HG02798 (cell line): ENCODE results near the gene CD79A.
"Not testable (repeated sequence)": the region's sequence is repeated elsewhere in the genome, so short reads cannot be mapped to it uniquely, and the experiment has no call there.

Experiments used
- ATAC-seq: cut with Tn5 transposase; IDR thresholded peaks from one replicate; pipeline ENCODE4 v1.9.1; 2021; ENCODE audit warnings: mild to moderate bottlenecking; ENCODE audit not compliant: unreplicated experiment, poor library complexity

CD79A gene

GRCh38 chr19:41904118-41904870, 27.2 kb downstream of the CD79A start:
- no peak for ATAC-seq

- no peak for ATAC-seq
Observed at GRCh38 chr19:41905273-41906002, 28.4 kb downstream of the CD79A start.

GRCh38 chr19:41906271-41906670, 29.2 kb downstream of the CD79A start:
- no peak for ATAC-seq

DNA sequence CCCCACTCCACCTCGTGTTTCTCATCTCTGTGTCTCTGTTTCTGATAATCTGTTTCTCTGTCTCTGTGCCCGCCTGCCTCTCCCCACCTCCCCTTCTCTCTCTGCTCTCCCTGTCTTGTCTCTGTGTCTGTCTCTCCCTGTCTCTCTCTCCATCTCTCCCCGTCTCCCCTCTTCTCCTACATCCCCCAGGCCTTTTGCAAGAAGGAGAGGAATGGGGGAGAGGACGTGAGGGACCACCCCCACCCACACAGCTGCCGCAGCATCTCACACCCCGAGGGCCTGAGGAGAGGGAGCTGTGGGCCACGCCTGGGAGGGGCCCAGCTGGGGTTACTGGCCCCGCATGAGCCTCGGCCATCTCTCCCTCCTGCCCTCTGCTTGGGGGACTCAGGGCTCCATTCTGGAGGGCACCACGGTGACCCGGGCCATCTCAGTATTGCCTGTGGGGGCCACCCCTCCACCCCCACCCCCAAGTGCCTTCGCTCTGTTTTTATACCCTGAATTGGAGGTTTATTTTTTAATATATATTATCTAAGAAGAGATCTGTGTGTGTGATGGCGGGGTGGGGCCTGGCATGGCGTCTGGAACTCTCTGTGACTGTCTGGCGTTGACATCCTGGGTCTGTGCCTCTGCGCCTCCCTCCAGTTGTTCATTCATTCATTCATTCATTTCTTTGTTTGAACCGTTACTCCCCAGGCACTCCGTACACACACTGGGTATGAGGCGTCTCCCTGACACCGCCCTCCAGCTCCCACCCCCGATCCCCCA, 30.0 kb downstream of the CD79A start:
- no peak for ATAC-seq

GRCh38 chr19:41907994-41908615, 31.0 kb downstream of the CD79A start:
- no peak for ATAC-seq

- ATAC-seq = no peak
Observed at GRCh38 chr19:41908724-41909464, 31.8 kb downstream of the CD79A start.

GRCh38 chr19:41909706-41910105, 32.6 kb downstream of the CD79A start:
- no peak for ATAC-seq

DNA sequence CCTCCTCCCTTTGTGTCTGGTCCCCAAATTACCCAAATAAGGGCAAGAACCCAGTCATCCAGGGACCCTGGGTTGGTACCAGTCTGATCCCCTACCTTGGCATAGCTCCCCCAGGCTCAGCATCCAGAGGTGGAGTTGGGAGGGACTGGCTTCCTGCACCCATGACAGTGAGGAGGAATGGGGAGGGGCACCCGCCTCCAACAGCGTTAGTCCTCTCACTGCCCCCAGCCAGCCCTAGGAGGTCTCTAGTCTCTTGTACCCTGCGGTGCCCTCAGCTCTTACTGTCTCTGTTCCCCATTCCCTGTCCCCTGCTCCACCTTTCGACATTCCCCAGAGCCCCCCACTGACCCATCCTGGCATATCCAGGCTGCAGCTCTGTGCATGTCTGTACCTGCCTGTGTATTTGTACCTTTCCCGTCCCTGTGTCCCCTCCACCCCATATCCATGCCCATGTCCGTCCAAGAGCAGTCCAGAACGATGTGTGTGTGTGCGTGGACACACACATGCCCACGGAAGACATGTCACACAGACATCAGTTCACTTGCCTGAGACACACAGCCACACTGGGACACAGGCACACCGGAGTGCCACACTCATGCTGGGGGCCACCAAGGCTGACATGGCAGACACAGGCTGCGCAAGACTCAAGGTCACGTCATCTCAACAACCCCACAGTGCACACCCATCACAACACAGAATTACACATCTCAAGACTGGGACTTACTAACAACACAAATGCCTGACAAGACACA, 33.3 kb downstream of the CD79A start:
- ATAC-seq = no peak

DNA sequence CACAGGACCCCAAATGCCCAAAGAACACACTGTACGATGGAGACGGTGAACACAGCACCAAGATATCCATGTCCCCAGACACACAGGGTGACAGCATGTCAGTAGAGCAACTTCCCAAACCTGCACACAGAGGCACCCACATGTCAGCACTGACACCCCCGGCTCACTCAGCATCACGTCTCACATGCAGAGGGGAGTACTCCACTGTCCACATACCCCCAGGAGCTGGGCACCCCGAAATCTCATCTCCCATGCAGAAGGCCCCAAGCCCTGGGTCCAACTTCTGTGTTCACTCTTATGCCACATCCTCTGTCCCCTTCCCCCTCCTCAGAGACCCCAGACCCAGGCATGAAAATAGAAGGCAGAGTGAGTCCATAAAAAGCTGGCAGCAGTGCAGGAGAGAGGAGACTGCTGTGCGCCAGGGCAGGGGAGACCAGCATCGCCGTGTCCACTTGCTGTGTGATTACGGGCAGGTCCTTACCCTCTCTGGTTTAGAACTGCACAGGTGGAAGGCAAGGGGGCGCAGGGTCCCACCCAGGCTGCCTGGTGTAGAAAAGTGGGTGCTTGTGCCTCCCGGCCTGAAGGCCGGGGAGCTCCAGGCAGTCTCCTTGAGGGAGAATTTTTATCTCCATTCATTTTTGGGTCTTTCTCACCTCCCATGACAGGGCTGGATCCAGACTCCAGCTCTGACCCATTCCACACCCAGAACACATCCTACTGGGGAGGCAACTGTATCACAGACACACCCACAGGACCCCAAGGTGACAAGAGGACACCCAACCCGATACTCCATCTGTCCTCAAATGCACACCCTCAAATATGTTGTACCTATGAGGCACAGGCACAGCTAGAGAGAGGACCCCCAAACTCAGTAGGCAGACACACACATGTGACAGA, 34.2 kb downstream of the CD79A start:
- ATAC-seq = no peak

GRCh38 chr19:41911889-41912731, 35.0 kb downstream of the CD79A start:
- no peak for ATAC-seq

DNA sequence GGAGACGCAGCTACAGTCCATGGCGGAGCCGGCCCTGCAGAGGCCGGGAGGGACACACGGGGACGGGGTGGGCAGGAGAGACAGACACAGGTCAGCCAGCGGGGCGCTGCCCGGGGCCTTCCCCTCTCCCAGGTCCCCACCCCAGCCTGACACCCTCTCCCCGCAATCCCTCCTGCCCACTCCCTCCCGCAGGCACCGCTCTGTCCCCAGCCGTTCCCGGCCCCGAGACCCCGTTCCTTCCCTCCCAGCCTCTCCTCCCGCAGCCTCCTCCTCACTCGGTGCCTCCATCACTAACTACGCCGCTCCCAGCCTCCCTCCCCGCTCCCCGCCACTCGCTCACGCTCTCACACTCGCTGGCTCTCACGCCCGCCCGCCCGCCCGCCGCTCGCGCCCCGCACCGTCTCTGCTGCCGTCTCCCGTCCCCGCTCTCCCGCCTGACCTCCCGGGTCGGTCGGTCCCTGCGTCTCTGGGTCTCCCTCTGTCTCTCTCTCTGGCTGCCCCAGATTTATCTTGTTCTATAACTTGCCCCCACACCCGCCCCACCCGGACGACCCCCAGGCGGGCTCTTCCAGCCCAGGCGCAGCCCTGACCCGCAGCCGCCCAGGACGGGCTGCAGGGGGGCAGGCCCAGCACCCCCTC, 35.9 kb downstream of the CD79A start:
- ATAC-seq = no peak

DNA sequence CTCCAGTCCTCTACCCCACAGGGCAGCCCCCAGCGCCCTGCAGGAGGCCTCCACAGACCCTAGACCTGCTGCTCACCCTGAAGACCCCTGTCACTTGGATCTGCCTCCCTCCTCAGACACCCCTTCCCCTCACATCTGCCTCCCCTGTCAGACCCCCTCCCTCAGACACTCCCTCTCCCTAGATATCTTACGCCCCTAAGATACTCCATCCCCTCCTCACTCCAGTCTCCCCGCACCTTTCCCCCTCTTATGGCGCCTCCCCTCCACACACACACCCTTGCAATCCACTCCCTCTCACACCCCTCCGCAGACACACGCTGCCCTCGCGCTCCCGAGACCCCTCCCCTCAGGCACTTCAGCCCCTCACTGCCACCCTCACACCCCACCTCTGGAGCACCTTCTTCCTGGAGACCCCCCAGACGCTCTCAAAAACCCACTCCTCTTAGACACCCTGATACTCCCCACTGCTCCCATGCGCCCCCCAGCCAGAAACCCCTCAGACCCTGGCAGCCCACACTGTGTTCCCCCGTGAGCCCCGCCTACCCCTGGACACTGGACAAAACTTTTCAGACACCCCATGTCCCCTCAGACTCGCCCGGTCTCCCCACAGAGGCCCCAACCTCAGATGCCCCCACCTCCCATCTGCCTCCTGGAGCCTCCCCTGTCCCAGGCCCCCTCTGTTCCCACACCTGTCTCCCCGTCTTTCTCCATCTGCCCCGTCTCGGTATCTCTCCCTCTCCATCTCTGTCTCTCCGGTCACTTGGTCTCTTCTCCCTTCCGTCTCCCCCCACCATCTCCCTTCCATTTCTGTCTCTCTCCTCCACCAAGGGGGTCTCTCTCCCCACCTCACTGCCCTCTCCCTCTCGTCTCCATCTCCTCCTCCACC, 36.7 kb downstream of the CD79A start:
- ATAC-seq = no peak

DNA sequence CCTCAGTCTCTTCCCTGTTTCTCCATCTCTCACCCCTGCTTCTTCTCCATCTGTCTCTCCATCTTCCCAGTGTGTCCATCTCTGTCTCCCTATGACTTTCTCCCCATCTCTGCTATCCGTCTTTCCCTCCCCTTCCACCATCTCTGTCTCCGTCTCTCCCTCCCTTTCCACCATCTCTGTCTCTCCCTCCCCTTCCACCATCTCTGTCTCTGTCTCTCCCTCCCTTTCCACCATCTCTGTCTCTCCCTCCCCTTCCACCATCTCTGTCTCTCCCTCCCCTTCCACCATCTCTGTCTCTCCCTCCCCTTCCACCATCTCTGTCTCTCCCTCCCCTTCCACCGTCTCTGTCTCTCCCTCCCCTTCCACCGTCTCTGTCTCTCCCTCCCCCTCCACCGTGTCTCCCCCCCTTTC, 37.4 kb downstream of the CD79A start:
- ATAC-seq = not testable (repeated sequence)

GRCh38 chr19:41915021-41915775, 38.1 kb downstream of the CD79A start:
- no peak for ATAC-seq

DNA sequence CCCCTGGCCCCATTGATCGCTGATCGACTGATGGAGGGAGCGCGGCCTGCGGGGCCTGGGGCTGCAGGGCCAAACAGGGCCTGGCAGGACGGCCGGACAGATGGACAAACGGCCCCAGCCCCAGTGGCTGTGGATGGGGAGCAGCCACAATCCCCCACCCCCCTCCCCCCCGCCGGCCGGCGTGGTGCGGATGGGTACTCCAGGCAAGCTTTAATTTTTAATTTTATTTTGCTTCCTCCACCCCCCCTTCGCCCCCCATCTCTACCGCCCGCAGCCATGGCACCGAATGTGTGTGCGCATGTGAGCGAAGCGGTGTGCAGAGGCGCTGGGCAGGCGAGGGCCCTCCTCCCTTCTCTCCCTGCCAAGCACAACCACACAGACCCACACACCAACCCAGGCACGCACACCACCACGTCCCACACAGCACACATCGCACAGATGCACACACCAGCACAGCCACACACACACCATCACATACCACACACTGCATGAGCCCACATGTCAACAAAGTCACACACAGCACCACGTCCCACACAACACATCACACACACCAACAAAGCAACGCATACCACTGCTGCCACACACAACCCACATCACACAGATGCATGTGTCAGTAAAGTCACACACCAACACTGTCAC, 38.8 kb downstream of the CD79A start:
- no peak for ATAC-seq
